Smooth muscle cell (in vitro differentiated cells): ENCODE results near the gene TBC1D17. TPM values are rescaled to one million over a fixed set of nuclear protein-coding genes. Genes with fewer than 3 reads are reported as not detected.

Experiments used
- DNase-seq: peaks from one replicate; lab custom pipeline; 2025; ENCODE audit not compliant: unreplicated experiment; lab: John Stamatoyannopoulos, UW
- H2AFZ ChIP-seq: fragments of 200-600 bp; sonication (generic); 2 replicates; pipeline ENCODE4 v1.6.0; 2016; ENCODE audit warnings: antibody characterized with exemption, low read depth, mild to moderate bottlenecking
- H3F3A ChIP-seq: fragments of 200-600 bp; sonication (generic); 2 replicates; pipeline ENCODE4 v1.6.0; 2017; ENCODE audit warnings: antibody characterized with exemption, low read depth
- H3K27ac ChIP-seq: fragments of 200-600 bp; sonication (generic); 2 replicates; pipeline ENCODE4 v1.5.1; 2016; ENCODE audit warnings: low read depth, mild to moderate bottlenecking
- H3K27me3 ChIP-seq: fragments of 200-600 bp; sonication (generic); 2 replicates; pipeline ENCODE4 v1.6.1; 2016; ENCODE audit warnings: low read depth, mild to moderate bottlenecking
- H3K36me3 ChIP-seq: fragments of 200-600 bp; sonication (generic); 2 replicates; pipeline ENCODE4 v1.5.1; 2016; ENCODE audit warnings: low read depth
- H3K4me1 ChIP-seq: fragments of 200-600 bp; sonication (generic); 2 replicates; pipeline ENCODE4 v1.5.1; 2016; ENCODE audit warnings: low read depth
- H3K4me2 ChIP-seq: fragments of 200-600 bp; sonication (generic); 2 replicates; pipeline ENCODE4 v1.6.0; 2016; ENCODE audit warnings: mild to moderate bottlenecking
- H3K4me3 ChIP-seq: fragments of 200-600 bp; sonication (generic); 2 replicates; pipeline ENCODE4 v1.5.1; 2016; ENCODE audit warnings: mild to moderate bottlenecking
- H3K79me2 ChIP-seq: fragments of 200-600 bp; sonication (generic); 2 replicates; pipeline ENCODE4 v1.6.0; 2016; ENCODE audit warnings: low read depth, mild to moderate bottlenecking
- H3K9ac ChIP-seq: fragments of 200-600 bp; sonication (generic); 2 replicates; pipeline ENCODE4 v1.6.0; 2016; ENCODE audit warnings: low read depth
- H3K9me3 ChIP-seq: fragments of 200-600 bp; sonication (generic); replicated peaks from 2 replicates; pipeline ENCODE4 v1.5.1; 2016; ENCODE audit warnings: low read depth
- H4K20me1 ChIP-seq: fragments of 200-600 bp; sonication (generic); 2 replicates; pipeline ENCODE4 v1.6.0; 2016; ENCODE audit warnings: low read depth
- CTCF ChIP-seq: fragments of 200-600 bp; sonication (generic); IDR thresholded peaks from 2 replicates; pipeline ENCODE4 v1.5.1; 2017; ENCODE audit warnings: borderline replicate concordance, mild to moderate bottlenecking, antibody characterized with exemption; ENCODE audit not compliant: insufficient read depth, poor library complexity, severe bottlenecking
- WGBS: methylation state at CpG from one replicate; pipeline ENCODE4 v1.1.7; 2016; ENCODE audit warnings: low lambda C conversion rate; 5-methylcytosine and 5-hydroxymethylcytosine counted together
- polyA plus RNA-seq: library from polyadenylated mRNA; unstranded; fragments of >200 nt; fragmentation: Nextera tagmentation; extraction: Ambion mirVana; gene quantifications from 2 replicates; pipeline ENCODE4 v1.2.1, GENCODE V29; 2016
- total RNA-seq: library from RNA; depleted of rRNA; stranded (reverse); fragments of >200 nt; gene quantifications from 2 replicates; pipeline ENCODE4 v1.2.3, GENCODE V29; 2014

Gene TBC1D17
- total and polyA plus RNA-seq, 2 experiments from 2014 or later: 9.2 to 41.8 TPM

- 1% methylated on average over 63 of the region's 65 CpGs for WGBS
- H3K9me3 ChIP-seq: no peaks in the 10 kb centered on the region
- H3K4me1 ChIP-seq: peaks cover 15% of the 10 kb centered on the region
- H3K36me3 ChIP-seq: no peaks in the 10 kb centered on the region
- peaks cover 4% of the 10 kb centered on the region for H3F3A ChIP-seq
- peak; percentile 85 for DNase-seq
- H3K9ac ChIP-seq: peak within 1 kb of the TSS; percentile 88
- peak within 1 kb of the TSS; percentile 96 for H3K4me2 ChIP-seq
- H3K4me3 ChIP-seq: peak within 1 kb of the TSS; percentile 90
- TF ChIP-seq CTCF: no peak
- H2AFZ ChIP-seq: peak within 1 kb of the TSS; percentile 80
- peaks cover 6% of the 10 kb centered on the region for H4K20me1 ChIP-seq
- peaks cover 31% of the 10 kb centered on the region for H3K79me2 ChIP-seq
- H3K27ac ChIP-seq: peak within 1 kb of the TSS; percentile 94
- H3K27me3 ChIP-seq: no peaks in the 10 kb centered on the region
Measured at GRCh38 chr19:49866933-49867782, 10.3 kb upstream of the TBC1D17 start, which contains the start of gene PNKP. TSS of gene PNKP (minus strand) at chr19:49867576. CDS start at chr19:49867204, 372 bp downstream.

- TF ChIP-seq CTCF: no peak
- no peaks in the 10 kb centered on the region for H3K27me3 ChIP-seq
- no peak for DNase-seq
- H3K4me2 ChIP-seq: peak overlapping the region; percentile 82
- no peak overlapping the region for H2AFZ ChIP-seq
- peak overlapping the region; percentile 49 for H3K4me3 ChIP-seq
- no peaks in the 10 kb centered on the region for H3K9me3 ChIP-seq
- peaks cover 26% of the 10 kb centered on the region for H3K79me2 ChIP-seq
- H3F3A ChIP-seq: peaks cover 4% of the 10 kb centered on the region
- peak overlapping the region; percentile 63 for H3K9ac ChIP-seq
- 17% methylated on average over 12 of the region's 15 CpGs for WGBS
- H3K4me1 ChIP-seq: peaks cover 15% of the 10 kb centered on the region
- peaks cover 6% of the 10 kb centered on the region for H4K20me1 ChIP-seq
- peak overlapping the region; percentile 94 for H3K27ac ChIP-seq
- no peaks in the 10 kb centered on the region for H3K36me3 ChIP-seq
Measured at GRCh38 chr19:49869009-49869483, 8.5 kb upstream of the TBC1D17 start.

- H3K4me3 ChIP-seq: peak overlapping the region; percentile 52
- no peak overlapping the region for H2AFZ ChIP-seq
- no peaks in the 10 kb centered on the region for H3K9me3 ChIP-seq
- peaks cover 26% of the 10 kb centered on the region for H3K79me2 ChIP-seq
- no peak for TF ChIP-seq CTCF
- H4K20me1 ChIP-seq: peaks cover 6% of the 10 kb centered on the region
- no peaks in the 10 kb centered on the region for H3K27me3 ChIP-seq
- peaks cover 15% of the 10 kb centered on the region for H3K4me1 ChIP-seq
- DNase-seq: peak; percentile 84
- peak overlapping the region; percentile 94 for H3K27ac ChIP-seq
- no peaks in the 10 kb centered on the region for H3K36me3 ChIP-seq
- H3K4me2 ChIP-seq: peak overlapping the region; percentile 81
- peak overlapping the region; percentile 66 for H3K9ac ChIP-seq
- 4% methylated on average over 55 of the region's 67 CpGs for WGBS
- H3F3A ChIP-seq: peaks cover 4% of the 10 kb centered on the region
Measured at GRCh38 chr19:49869484-49870308, 7.8 kb upstream of the TBC1D17 start.
